HepG2 (cell line): Measurements from ENCODE around the gene SDCCAG8. TPM values are rescaled to one million over a fixed set of nuclear protein-coding genes. Genes with fewer than 3 reads are reported as not detected.

ENCODE experiments used
- ATAC-seq: fragments of 200-7000 bp; cut with Tn5 transposase; 3 replicates; pipeline ENCODE4 v1.9.1; 2020; ENCODE audit warnings: mild to moderate bottlenecking, moderate library complexity
- BruUV-seq: library from RNA; stranded (reverse); fragments of 400-500 nt; replicated peaks from 2 replicates; lab custom pipeline; 2021; lab: Mats Ljungman, UMichigan
- CTCF ChIA-PET: fragments of 300-600 bp; formaldehyde crosslinking; extraction: SDS; loops from one replicate; lab custom pipeline; 2021; ENCODE audit warnings: low total read pairs, inconsistent platforms, low intra/inter-chr PET ratio; lab: Yijun Ruan, JAX
- POLR2A ChIA-PET: fragments of 350-600 bp; sonication (Branson Sonifier 250); formaldehyde crosslinking; loops from one replicate; lab custom pipeline; 2020; ENCODE audit warnings: antibody characterized with exemption, inconsistent platforms; lab: Yijun Ruan, JAX
- DNase-seq: peaks from one replicate; pipeline ENCODE4 v3.0.0-alpha.2; 2015; ENCODE audit warnings: low spot score
- FAIRE-seq: peaks from 3 replicates; lab custom pipeline; 2011; peaks lifted over from hg19 to GRCh38; lab: Jason Lieb, UNC
- H2AFZ ChIP-seq: one replicate; pipeline ENCODE4 v1.6.1; 2011; ENCODE audit warnings: low read length, inconsistent platforms
- H3K27ac ChIP-seq: fragments of 300-600 bp; 3 replicates; pipeline ENCODE4 v1.8.0; 2011; ENCODE audit warnings: mixed run types, mild to moderate bottlenecking, mixed read lengths, low read length, inconsistent platforms; ENCODE audit not compliant: insufficient read depth; ENCODE audit errors: extremely low read length
- H3K27me3 ChIP-seq, 2 experiments: fragments of 200-600 bp in 1 of 2; 2 replicates in 1 of 2; 3 replicates in 1 of 2; pipeline versions ENCODE4 v1.6.0 to v1.8.0; 2011; ENCODE audit warnings: low read length in 2 of 2, mild to moderate bottlenecking in 2 of 2, moderate library complexity in 2 of 2, inconsistent platforms in 1 of 2; ENCODE audit not compliant: insufficient read depth in 2 of 2, control insufficient read depth in 1 of 2
- H3K36me3 ChIP-seq, 2 experiments: fragments of 200-600 bp in 1 of 2; replicated peaks in 1 of 2; 2 replicates in 1 of 2; 3 replicates in 1 of 2; pipeline versions ENCODE4 v1.5.1 to v1.8.0; 2011; ENCODE audit warnings: low read length in 2 of 2, inconsistent platforms in 1 of 2; ENCODE audit not compliant: insufficient read depth in 2 of 2, control insufficient read depth in 1 of 2
- H3K4me1 ChIP-seq: 2 replicates; pipeline ENCODE4 v1.5.1; 2012; ENCODE audit warnings: low read length, inconsistent platforms; ENCODE audit not compliant: insufficient read depth
- H3K4me2 ChIP-seq: 2 replicates; pipeline ENCODE4 v1.6.0; 2011; ENCODE audit warnings: low read depth, low read length, inconsistent platforms
- H3K4me3 ChIP-seq, 3 experiments: fragments of 200-600 bp in 1 of 3; sonication (generic), shearing (Covaris generic) in 1 of 3; replicated peaks in 1 of 3; 2 replicates each; pipeline ENCODE4 v1.5.1; 2011 to 2016; ENCODE audit warnings: low read length in 3 of 3, inconsistent platforms in 2 of 3, low read depth in 2 of 3, mild to moderate bottlenecking in 2 of 3, control low read depth in 1 of 3, mixed read lengths in 1 of 3; ENCODE audit not compliant: insufficient read depth in 1 of 3
- H3K79me2 ChIP-seq: one replicate; pipeline ENCODE4 v1.6.1; 2011; ENCODE audit warnings: low read length, inconsistent platforms; ENCODE audit not compliant: insufficient read depth
- H3K9ac ChIP-seq: 2 replicates; pipeline ENCODE4 v1.6.0; 2011; ENCODE audit warnings: mild to moderate bottlenecking, low read depth, low read length, inconsistent platforms; ENCODE audit not compliant: insufficient read depth
- H3K9me3 ChIP-seq: 2 replicates; pipeline ENCODE4 v1.5.1; 2012; ENCODE audit warnings: mild to moderate bottlenecking, low read length
- H4K20me1 ChIP-seq: 2 replicates; pipeline ENCODE4 v1.6.0; 2011; ENCODE audit warnings: inconsistent platforms, mild to moderate bottlenecking, low read length, moderate library complexity; ENCODE audit not compliant: insufficient read depth
- MIER3 ChIP-seq: IDR thresholded peaks from 2 replicates; pipeline ENCODE4 v1.6.1; 2016; ENCODE audit warnings: missing compliant biosample characterization, borderline replicate concordance
- RAD51 ChIP-seq: fragments of 450-650 bp; IDR thresholded peaks from 2 replicates; pipeline ENCODE4 v1.6.1; 2016; ENCODE audit warnings: borderline replicate concordance
- ZBTB2 ChIP-seq: sonication (generic); formaldehyde crosslinking; IDR thresholded peaks from 2 replicates; pipeline ENCODE4 v1.8.0; 2022; ENCODE audit warnings: low read depth, missing genetic modification reagents
- ZFP37 ChIP-seq: sonication (generic); formaldehyde crosslinking; IDR thresholded peaks from 2 replicates; pipeline ENCODE4 v1.4.0; 2020; ENCODE audit warnings: missing genetic modification reagents, borderline replicate concordance
- ZHX2 ChIP-seq, 2 experiments: sonication (generic) in 1 of 2; formaldehyde crosslinking in 1 of 2; IDR thresholded peaks; 2 replicates each; pipeline versions ENCODE4 v1.6.1 to v1.9.0; 2014 to 2022; ENCODE audit warnings: antibody characterized with exemption in 1 of 2, borderline replicate concordance in 1 of 2, inconsistent platforms in 1 of 2, low read depth in 1 of 2, missing genetic modification reagents in 1 of 2
- ZNF432 ChIP-seq: sonication (generic); formaldehyde crosslinking; IDR thresholded peaks from 2 replicates; pipeline ENCODE4 v1.5.0; 2020; ENCODE audit warnings: missing genetic modification reagents, mild to moderate bottlenecking, borderline replicate concordance
- ZNF577 ChIP-seq: sonication (generic); formaldehyde crosslinking; IDR thresholded peaks from 2 replicates; pipeline ENCODE4 v1.4.0; 2020; ENCODE audit warnings: mild to moderate bottlenecking, low read depth, missing genetic modification reagents, borderline replicate concordance
- WGBS: methylation state at CpG from one replicate; pipeline ENCODE4 v1.1.6; 2017; ENCODE audit warnings: low lambda C conversion rate; 5-methylcytosine and 5-hydroxymethylcytosine counted together
- in situ Hi-C: cut with HindIII; loops from 2 replicates; pipeline ENCODE4 v1.10.0; 2017; ENCODE audit warnings: low pct_unique_long_range_greater_than_20kb; ENCODE audit not compliant: extremely low pct_ligation_motif_present
- intact Hi-C: fragments of 100-400 bp; cut with micrococcal nuclease; formaldehyde crosslinking; loops from one replicate; pipeline ENCODE4 v1.10.0; 2022; ENCODE audit not compliant: unreplicated experiment
- polyA plus RNA-seq, 8 experiments: library from polyadenylated mRNA; depleted of rRNA in 3 of 8; stranded (reverse) in 7 of 8; unstranded in 1 of 8; fragments of >200 nt; fragmentation: Illumina TruSeq in 4 of 8; extraction: Trizol in 4 of 8; gene quantifications; 2 replicates each; pipeline versions ENCODE4 v1.2.1 to v1.2.3, GENCODE V29; 2011 to 2016; ENCODE audit warnings: low read depth in 4 of 8, missing spikeins in 1 of 8, mixed read lengths in 1 of 8; ENCODE audit not compliant: insufficient read depth in 1 of 8
- total RNA-seq, 5 experiments: library from RNA; depleted of rRNA; stranded (reverse); fragments of >200 nt; fragmentation: Illumina TruSeq; extraction: Trizol; gene quantifications; 2 replicates each; pipeline ENCODE4 v1.2.3, GENCODE V29; 2016; ENCODE audit warnings: low read depth in 1 of 5

The SDCCAG8 gene
- total and polyA plus RNA-seq, 2 of the 13 experiments (the other 11 are each of a cell fraction or from before 2014, with no cell fraction given), result 9.5 to 13.4 TPM

GRCh38 chr1:243508303-243508713 is 252.5 kb downstream of the SDCCAG8 start:
- Histone ChIP-seq H3K9me3 (no peaks in the 10 kb centered on the region), H3K4me3 (no peak overlapping the region), H3K4me2 (no peak overlapping the region), H3K79me2 (no peaks in the 10 kb centered on the region), H4K20me1 (no peaks in the 10 kb centered on the region), H3K27ac (no peak overlapping the region), H3K36me3 (no peaks in the 10 kb centered on the region), H3K9ac (no peak overlapping the region), H3K27me3 (no peaks in the 10 kb centered on the region), H3K4me1 (peaks cover 32% of the 10 kb centered on the region), H2AFZ (no peak overlapping the region)
- BruUV-seq, result no TSS peak
- DNase-seq (no peak), FAIRE-seq (no peak), ATAC-seq (peak; percentile 11; the same call in 2 of the 3 replicates)
- CTCF ChIA-PET, result no interaction called here
- POLR2A ChIA-PET, result no interaction called here
- WGBS, result 79% methylated on average over 5 of the region's 9 CpGs
- in situ Hi-C loops (no loop called here), intact Hi-C loops (loop anchor here (10.0 kb wide), 1 partner anchor 164 kb away; no protein-coding TSS in a partner anchor)
- no peak for TF ChIP-seq ZBTB2 (CRISPR knock-in tag)
- TF ChIP-seq RAD51, result no peak
- TF ChIP-seq ZNF432, result no peak
- TF ChIP-seq, all 625 proteins: peak for 0

- in situ Hi-C loops, result no loop called here
- Histone ChIP-seq H3K79me2 (no peaks in the 10 kb centered on the region), H3K9me3 (no peaks in the 10 kb centered on the region), H3K27me3 (no peaks in the 10 kb centered on the region), H3K4me1 (peaks cover 32% of the 10 kb centered on the region), H3K9ac (no peak overlapping the region), H4K20me1 (no peaks in the 10 kb centered on the region), H3K27ac (no peak overlapping the region), H3K4me3 (no peak overlapping the region), H3K4me2 (no peak overlapping the region), H3K36me3 (no peaks in the 10 kb centered on the region), H2AFZ (no peak overlapping the region)
- ChIA-PET POLR2A (no interaction called here), CTCF (no interaction called here)
- intact Hi-C loops, result loop anchor here (10.0 kb wide), 1 partner anchor 164 kb away; no protein-coding TSS in a partner anchor
- ATAC-seq, result no peak
- WGBS, result 100% methylated on average over 1 of the region's 1 CpG
- no TSS peak for BruUV-seq
- DNase-seq, result no peak
- FAIRE-seq, result no peak
- TF ChIP-seq ZHX2 (IDR thresholded peaks at IDR 0.05; ENCODE audit: low read depth), result no peak
- TF ChIP-seq ZHX2 (CRISPR knock-in tag; IDR thresholded peaks at IDR 0.05; ENCODE audit: borderline replicate concordance), result no peak
- TF ChIP-seq ZNF577, result no peak
- TF ChIP-seq ZFP37 (CRISPR knock-in tag), result no peak
- no peak for TF ChIP-seq MIER3 (CRISPR knock-in tag)
Measured at GRCh38 chr1:243508943-243509342, 253.1 kb downstream of the SDCCAG8 start.
